ENCODE data around the gene TM4SF1.

DNA sequence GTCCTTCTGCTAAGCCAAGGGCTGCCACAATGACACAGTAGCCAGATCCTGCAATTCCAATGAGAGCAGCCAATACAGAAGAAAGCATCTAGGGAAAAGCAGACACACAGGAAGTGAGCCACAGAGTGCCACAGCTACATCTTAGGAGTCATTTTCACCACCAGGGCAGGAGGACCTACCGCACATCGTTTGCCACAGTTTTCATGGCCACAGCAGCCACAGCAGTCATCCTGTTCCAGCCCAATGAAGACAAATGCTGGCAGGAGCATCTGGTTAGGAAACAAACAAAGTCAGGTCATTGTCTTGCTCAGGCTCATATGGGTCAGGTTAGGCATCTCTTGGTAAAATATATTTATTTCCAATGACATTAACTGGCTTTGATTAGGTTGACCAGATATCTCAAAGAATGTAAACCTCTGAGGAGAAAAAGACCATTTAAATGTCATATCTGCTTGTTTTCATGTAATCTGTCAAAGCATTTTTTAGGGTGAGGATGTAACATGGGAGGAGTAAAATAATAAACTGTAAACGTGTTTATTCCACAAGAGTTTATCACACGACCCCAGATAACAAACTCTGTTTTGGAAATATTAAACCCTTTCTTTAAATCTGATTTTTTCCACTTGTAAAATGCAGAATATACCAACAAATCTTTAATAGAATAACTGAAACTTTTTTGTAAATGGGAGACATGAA lies 1.8 kb downstream of the TM4SF1 start:
- TF ChIP-seq, protein P1, sequence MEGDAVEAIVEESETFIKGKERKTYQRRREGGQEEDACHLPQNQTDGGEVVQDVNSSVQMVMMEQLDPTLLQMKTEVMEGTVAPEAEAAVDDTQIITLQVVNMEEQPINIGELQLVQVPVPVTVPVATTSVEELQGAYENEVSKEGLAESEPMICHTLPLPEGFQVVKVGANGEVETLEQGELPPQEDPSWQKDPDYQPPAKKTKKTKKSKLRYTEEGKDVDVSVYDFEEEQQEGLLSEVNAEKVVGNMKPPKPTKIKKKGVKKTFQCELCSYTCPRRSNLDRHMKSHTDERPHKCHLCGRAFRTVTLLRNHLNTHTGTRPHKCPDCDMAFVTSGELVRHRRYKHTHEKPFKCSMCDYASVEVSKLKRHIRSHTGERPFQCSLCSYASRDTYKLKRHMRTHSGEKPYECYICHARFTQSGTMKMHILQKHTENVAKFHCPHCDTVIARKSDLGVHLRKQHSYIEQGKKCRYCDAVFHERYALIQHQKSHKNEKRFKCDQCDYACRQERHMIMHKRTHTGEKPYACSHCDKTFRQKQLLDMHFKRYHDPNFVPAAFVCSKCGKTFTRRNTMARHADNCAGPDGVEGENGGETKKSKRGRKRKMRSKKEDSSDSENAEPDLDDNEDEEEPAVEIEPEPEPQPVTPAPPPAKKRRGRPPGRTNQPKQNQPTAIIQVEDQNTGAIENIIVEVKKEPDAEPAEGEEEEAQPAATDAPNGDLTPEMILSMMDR (IDR thresholded peaks at IDR 0.05), result no peak
- TF ChIP-seq POLR2A (IDR thresholded peaks at IDR 0.05), result no peak

Measured in vagina (tissue), 2 donors.